ENCODE data around the gene GOLPH3L.
A peak's percentile ranks its signal among the peaks of the same experiment; 100 is the strongest.
"Not testable (repeated sequence)": the region's sequence is repeated elsewhere in the genome, so short reads cannot be mapped to it uniquely, and the experiment has no call there.

Gene GOLPH3L

DNA sequence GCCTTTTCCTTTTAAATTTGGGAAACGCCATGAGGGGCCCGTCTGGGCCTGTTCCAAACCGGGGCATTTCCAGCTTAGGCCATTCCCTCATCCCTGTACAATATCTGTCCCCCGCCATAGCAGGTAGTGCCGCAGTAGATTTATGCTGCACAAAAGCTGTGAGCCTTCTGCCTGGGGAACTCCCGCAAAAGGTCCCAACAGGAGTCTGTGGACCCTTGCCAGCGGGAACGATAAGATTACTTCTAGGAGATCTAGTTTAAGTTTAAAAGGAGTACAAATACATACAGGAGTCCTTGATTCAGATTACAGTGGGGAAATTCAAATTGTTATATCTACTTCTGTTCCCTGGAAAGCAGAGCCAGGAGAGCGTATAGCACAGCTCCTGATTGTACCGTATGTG, 42.3 kb downstream of the GOLPH3L start:
- DNase-seq: not testable (repeated sequence)

- no peak for DNase-seq
These were observed 46.8 kb downstream of the GOLPH3L start for GRCh38 chr1:150650193-150650592.

- DNase-seq: no peak
These were observed 47.4 kb downstream of the GOLPH3L start for GRCh38 chr1:150649441-150650075.

GRCh38 chr1:150642296-150642695, 54.7 kb downstream of the GOLPH3L start:
- no peak for DNase-seq

DNA sequence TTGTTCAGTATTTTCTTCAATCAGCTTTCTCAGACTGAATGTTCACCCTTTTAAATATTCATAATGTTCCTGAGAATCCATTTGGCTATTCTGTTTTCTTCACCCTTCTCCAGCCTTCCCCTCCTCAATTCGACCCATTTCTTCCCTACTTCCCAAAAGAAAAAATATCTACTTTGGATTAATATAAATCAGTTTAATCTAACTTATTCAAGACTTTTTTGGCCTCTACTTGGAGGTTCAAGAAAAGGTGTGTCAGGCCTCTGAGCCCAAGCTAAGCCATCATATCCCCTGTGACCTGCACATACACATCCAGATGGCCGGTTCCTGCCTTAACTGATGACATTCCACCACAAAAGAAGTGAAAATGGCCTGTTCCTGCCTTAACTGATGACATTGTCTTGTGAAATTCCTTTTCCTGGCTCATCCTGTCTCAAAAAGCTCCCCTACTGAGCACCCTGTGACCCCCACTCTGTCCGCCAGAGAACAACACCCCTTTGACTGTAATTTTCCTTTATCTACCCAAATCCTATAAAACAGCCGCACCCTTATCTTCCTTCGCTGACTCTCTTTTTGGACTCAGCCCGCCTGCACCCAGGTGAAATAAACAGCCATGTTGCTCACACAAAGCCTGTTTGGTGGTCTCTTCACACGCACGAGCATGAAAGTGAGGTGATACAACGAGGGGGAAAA, 55.7 kb downstream of the GOLPH3L start:
- not testable (repeated sequence) for DNase-seq

DNA sequence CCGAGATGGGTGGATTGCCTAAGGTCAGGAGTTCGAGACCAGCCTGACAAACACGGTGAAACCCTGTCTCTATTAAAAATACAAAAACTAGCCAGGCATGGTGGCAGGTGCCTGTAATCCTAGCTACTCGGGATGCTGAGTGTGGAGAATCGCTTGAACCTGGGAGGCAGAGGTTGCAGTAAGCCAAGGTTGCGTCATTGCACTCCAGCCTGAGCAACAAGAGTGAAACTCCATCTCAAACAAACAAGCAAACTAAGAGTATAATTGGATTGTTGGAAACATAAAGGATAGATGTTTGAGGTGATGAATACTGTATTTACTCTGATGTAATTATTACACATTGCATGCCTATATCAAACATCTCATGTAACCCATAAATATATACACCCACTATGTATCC, 58.5 kb downstream of the GOLPH3L start:
- DNase-seq: not testable (repeated sequence)

GRCh38 chr1:150634839-150635622, 61.9 kb downstream of the GOLPH3L start:
- DNase-seq: not testable (repeated sequence)

GRCh38 chr1:150629115-150629928, 67.6 kb downstream of the GOLPH3L start, which contains the start of gene ENSA:
ENSA (minus strand) TSS chr1:150629612; CDS start chr1:150629470, 142 bp downstream.
- DNase-seq: peak; percentile 94

DNA sequence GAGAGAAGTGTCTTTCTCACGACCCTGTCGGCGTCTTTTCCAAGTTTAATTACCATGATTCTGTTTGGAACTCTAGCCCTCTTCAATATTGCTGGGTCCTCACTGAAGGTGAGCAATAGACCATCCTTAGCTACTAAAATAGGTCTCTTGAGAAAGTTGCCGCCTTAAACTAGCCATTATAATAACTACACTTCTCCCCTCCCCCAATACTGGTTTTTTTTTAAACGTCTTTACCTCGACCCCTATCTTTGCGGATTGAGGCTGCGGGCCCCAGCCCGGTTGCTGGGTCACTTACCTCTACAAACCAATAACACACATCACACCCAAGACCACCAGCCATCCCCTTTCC, 68.2 kb downstream of the GOLPH3L start:
- no peak for DNase-seq

- no peak for DNase-seq
These were observed 69.0 kb downstream of the GOLPH3L start for GRCh38 chr1:150627826-150628410.

DNA sequence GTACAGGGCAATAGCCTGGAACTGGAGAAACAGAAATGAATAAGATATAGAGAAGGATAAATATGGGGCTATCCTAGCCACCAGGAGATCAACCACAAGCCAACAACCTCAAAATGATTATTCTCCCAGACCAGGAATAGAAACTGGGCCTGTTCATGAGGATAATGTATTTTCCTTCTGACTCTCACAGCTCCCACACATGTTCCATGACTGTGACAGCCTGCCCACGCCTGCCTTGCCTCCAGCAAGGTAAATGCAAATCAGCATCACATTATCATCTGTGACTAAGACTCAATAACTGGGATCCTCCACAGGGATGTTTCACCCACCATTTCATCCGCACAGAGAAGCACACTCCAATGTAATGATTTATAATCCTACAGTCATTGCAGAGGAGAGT, 70.8 kb downstream of the GOLPH3L start:
- no peak for DNase-seq

DNA sequence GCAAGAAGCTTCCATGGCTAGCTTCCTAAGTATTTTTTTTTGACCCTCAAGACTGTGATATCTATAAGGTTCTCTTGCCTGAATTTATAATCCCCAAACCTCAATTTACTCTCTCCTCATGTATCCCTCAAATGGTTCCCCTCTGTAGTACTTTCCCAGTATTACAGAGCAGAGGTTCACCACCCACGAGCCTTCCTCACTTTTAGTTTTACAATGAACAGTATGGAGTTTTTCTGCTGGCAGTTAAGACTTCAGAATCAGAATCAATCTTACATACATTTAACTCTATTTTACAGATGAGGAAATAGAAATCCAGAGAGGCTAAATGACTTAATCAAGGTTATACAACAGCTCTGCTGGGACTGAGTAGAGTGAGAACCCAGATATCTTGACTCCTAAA, 72.4 kb downstream of the GOLPH3L start:
- DNase-seq: not testable (repeated sequence)

DNA sequence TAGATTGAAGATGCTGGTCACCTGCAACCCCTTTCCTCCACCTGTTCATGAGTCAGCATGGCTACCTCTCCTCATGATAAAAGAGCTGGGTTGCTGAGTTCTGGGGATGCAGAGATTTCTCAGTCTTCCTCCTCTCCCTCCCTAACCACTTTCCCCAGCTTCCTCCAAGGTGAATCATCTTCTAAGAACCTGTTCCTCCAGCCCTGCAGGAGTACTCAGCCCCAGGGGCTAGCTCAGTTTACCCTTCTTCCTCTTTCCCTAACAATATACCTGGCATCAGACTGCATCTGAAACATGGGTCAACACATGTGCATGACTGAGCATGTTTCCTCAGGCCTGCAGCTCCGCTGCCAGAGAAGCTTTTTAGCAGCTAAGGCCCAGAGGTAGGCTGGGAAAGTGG, 72.8 kb downstream of the GOLPH3L start:
- not testable (repeated sequence) for DNase-seq

DNA sequence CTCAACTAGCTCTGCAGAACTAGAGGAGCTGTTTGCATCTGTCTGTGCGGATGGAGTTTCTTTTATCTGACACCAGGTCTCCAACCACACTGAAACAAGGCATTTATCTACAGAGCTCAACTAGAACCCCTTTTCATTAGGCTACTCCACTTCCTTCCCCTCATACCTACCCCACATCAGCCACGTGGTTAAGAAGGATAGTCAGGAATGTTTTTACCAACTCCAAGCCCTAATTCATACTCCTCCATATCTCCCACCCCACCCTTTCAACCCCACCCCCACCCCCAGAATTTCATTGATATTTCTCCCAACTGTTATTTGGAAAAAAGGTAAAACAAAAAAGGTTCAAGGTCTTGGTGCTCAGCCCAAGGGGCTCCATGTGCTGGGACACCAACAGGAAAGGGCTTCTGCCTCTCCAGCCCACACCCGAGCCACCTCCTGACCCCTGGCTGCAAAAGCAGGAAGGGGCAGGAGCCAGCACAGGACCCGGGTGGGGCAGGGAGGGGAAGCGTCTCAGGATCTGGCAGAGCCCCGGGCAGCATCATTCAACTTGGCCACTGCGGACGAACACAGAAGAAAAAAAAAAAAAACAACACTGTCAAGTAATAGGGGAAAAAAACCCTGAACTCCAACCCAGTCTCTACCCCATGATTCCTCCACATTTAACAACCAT, 74.5 kb downstream of the GOLPH3L start:
- DNase-seq: no peak

GRCh38 chr1:150621497-150622302, 75.3 kb downstream of the GOLPH3L start:
- no peak for DNase-seq

DNA sequence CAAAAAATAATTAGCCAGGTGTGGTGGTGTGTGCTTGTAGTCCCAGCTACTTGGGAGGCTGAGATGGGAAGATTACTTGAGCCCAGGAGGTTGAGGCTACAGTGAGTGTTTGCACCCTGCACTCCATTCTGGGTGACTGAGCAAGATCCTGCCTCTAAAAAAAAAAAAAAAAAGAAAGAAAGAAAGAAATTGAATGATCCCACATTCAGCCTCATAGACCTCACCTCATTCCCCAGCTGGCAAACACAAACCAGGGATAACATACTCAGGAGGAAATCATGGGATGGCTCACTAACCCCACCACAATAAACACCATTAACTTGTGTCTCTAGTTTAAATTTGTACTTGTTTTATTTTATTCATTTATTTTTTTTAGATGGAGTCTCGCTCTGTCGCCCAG, 76.0 kb downstream of the GOLPH3L start:
- no peak for DNase-seq

- DNase-seq: no peak
These were observed 77.1 kb downstream of the GOLPH3L start for GRCh38 chr1:150619576-150620509.

- DNase-seq: no peak
These were observed 81.4 kb downstream of the GOLPH3L start for GRCh38 chr1:150615346-150616201.
